K562 (cell line): ENCODE measurements around the gene ZFAND6. TPM values are rescaled to one million over a fixed set of nuclear protein-coding genes. Genes with fewer than 3 reads are reported as not detected.

Experiments
- ARID1B ChIP-seq: fragments of 450-650 bp; IDR thresholded peaks from 2 replicates; pipeline ENCODE4 v1.6.1; 2016; ENCODE audit warnings: antibody characterized with exemption, mild to moderate bottlenecking, inconsistent platforms
- ASH1L ChIP-seq: fragments of 450-650 bp; IDR thresholded peaks from 2 replicates; pipeline ENCODE4 v1.6.1; 2018; ENCODE audit warnings: borderline replicate concordance, mild to moderate bottlenecking, low read depth; ENCODE audit not compliant: partially characterized antibody
- BDP1 ChIP-seq: IDR thresholded peaks from 3 replicates; pipeline ENCODE4 v1.6.1; 2011; ENCODE audit not compliant: insufficient read length, insufficient read depth
- BMI1 ChIP-seq: fragments of 150-350 bp; IDR thresholded peaks from 2 replicates; pipeline ENCODE4 v1.6.1; 2014; ENCODE audit warnings: low read length
- CBX3 ChIP-seq, 2 experiments: IDR thresholded peaks; 1 replicate in 1 of 2; 2 replicates in 1 of 2; pipeline ENCODE4 v1.6.1; 2012; ENCODE audit warnings: inconsistent platforms in 2 of 2, low read length in 2 of 2, borderline replicate concordance in 1 of 2, control low read depth in 1 of 2
- CHD1 ChIP-seq: fragments of 200-600 bp; sonication (generic); IDR thresholded peaks from one replicate; pipeline ENCODE4 v1.6.1; 2012; ENCODE audit warnings: mild to moderate bottlenecking, moderate library complexity, low read length, inconsistent platforms
- CTBP1 ChIP-seq: fragments of 450-650 bp; IDR thresholded peaks from 2 replicates; pipeline ENCODE4 v1.6.1; 2016; ENCODE audit warnings: borderline replicate concordance
- E2F3 ChIP-seq: fragments of 250-450 bp; sonication (Bioruptor Pico); IDR thresholded peaks from 2 replicates; pipeline ENCODE4 v1.4.0; 2020; ENCODE audit warnings: mild to moderate bottlenecking
- FOS ChIP-seq: IDR thresholded peaks from 3 replicates; pipeline ENCODE4 v1.6.1; 2011; ENCODE audit not compliant: insufficient read length; ENCODE audit errors: extremely low read depth
- FOXJ3 ChIP-seq: sonication (generic); formaldehyde crosslinking; IDR thresholded peaks from 2 replicates; pipeline ENCODE4 v1.4.0; 2020; ENCODE audit warnings: mild to moderate bottlenecking, missing genetic modification reagents
- MEIS2 ChIP-seq: fragments of 450-650 bp; IDR thresholded peaks from 2 replicates; pipeline ENCODE4 v1.6.1; 2014; ENCODE audit warnings: mild to moderate bottlenecking; ENCODE audit not compliant: partially characterized antibody
- MXI1 ChIP-seq: IDR thresholded peaks from 2 replicates; pipeline ENCODE4 v1.6.1; 2011; ENCODE audit warnings: low read depth, mild to moderate bottlenecking, improper control_type of control experiment, low read length
- PHF8 ChIP-seq: fragments of 200-600 bp; sonication (generic); IDR thresholded peaks from 2 replicates; pipeline ENCODE4 v1.6.1; 2012; ENCODE audit warnings: mixed run types, mild to moderate bottlenecking, inconsistent platforms, low read length, moderate library complexity, borderline replicate concordance
- PTTG1 ChIP-seq: fragments of 450-650 bp; IDR thresholded peaks from 2 replicates; pipeline ENCODE4 v1.6.1; 2016; ENCODE audit warnings: low read depth, mild to moderate bottlenecking, missing genetic modification characterization, missing compliant biosample characterization
- RBBP5 ChIP-seq: fragments of 200-600 bp; sonication (generic); IDR thresholded peaks from 2 replicates; pipeline ENCODE4 v1.6.1; 2012; ENCODE audit warnings: borderline replicate concordance, mild to moderate bottlenecking, low read length, control low read depth, inconsistent platforms; ENCODE audit not compliant: insufficient read depth, poor library complexity, severe bottlenecking
- SIRT6 ChIP-seq: IDR thresholded peaks from one replicate; pipeline ENCODE4 v1.6.1; 2012; ENCODE audit warnings: low read depth, mild to moderate bottlenecking, control low read depth, inconsistent platforms, low read length, moderate library complexity
- SMARCB1 ChIP-seq: IDR thresholded peaks from 2 replicates; pipeline ENCODE4 v1.6.1; 2011; ENCODE audit warnings: improper control_type of control experiment, low read depth; ENCODE audit not compliant: insufficient read length
- SMARCE1 ChIP-seq: fragments of 450-650 bp; IDR thresholded peaks from 2 replicates; pipeline ENCODE4 v1.7.1; 2016; ENCODE audit warnings: mild to moderate bottlenecking
- SRSF9 ChIP-seq: fragments of 200-400 bp; formaldehyde crosslinking; IDR thresholded peaks from 2 replicates; pipeline ENCODE4 v1.6.1; 2017; ENCODE audit warnings: low read depth, low read length, borderline replicate concordance
- STAT5A ChIP-seq: IDR thresholded peaks from 2 replicates; pipeline ENCODE4 v1.6.1; 2012; ENCODE audit warnings: low read length, inconsistent platforms, borderline replicate concordance
- STAT5B ChIP-seq: fragments of 250-450 bp; sonication (Bioruptor Pico); IDR thresholded peaks from 2 replicates; pipeline ENCODE4 v1.8.0; 2021; ENCODE audit warnings: mild to moderate bottlenecking, inconsistent platforms
- WHSC1 ChIP-seq: IDR thresholded peaks from one replicate; pipeline ENCODE4 v1.6.1; 2012; ENCODE audit warnings: low read length, control low read depth, inconsistent platforms
- ZBTB17 ChIP-seq: fragments of 450-650 bp; formaldehyde crosslinking; IDR thresholded peaks from 2 replicates; pipeline ENCODE4 v1.4.0; 2020; ENCODE audit warnings: mild to moderate bottlenecking
- ZNF133 ChIP-seq: fragments of 250-450 bp; sonication (Bioruptor Pico); IDR thresholded peaks from 2 replicates; pipeline ENCODE4 v1.4.0; 2020; ENCODE audit warnings: mild to moderate bottlenecking
- polyA plus RNA-seq, 8 experiments: library from polyadenylated mRNA; depleted of rRNA in 4 of 8; stranded (reverse) in 5 of 8; unstranded in 3 of 8; fragments of >200 nt; fragmentation: Nextera tagmentation in 2 of 8; fragmentation: Illumina TruSeq in 1 of 8; extraction: Ambion mirVana in 2 of 8; extraction: Trizol in 1 of 8; gene quantifications; 2 replicates each; pipeline versions ENCODE4 v1.2.1 to v1.2.3, GENCODE V29; 2011 to 2014; ENCODE audit warnings: inconsistent platforms in 1 of 8, missing spikeins in 1 of 8
- total RNA-seq, 7 experiments: library from RNA; depleted of rRNA in 6 of 7; stranded (reverse); fragments of >200 nt in 6 of 7; fragmentation: Illumina TruSeq in 2 of 7; extraction: Trizol in 2 of 7; gene quantifications; 2 replicates each; pipeline versions ENCODE4 v1.2.1 to v1.2.3, GENCODE V29; 2011 to 2021; ENCODE audit warnings: low replicate concordance in 1 of 7
- TF ChIP-seq, protein P1 (sequence below): IDR thresholded peaks from 3 replicates; pipeline ENCODE4 v1.6.1; 2011; ENCODE audit warnings: borderline replicate concordance, mild to moderate bottlenecking; ENCODE audit not compliant: insufficient read length, insufficient read depth
- TF ChIP-seq, protein P2 (sequence below): sonication (generic); formaldehyde crosslinking; IDR thresholded peaks from 2 replicates; pipeline ENCODE4 v1.5.0; 2020; ENCODE audit warnings: missing genetic modification reagents
- TF ChIP-seq, protein P3 (sequence below): fragments of 250-450 bp; sonication (Bioruptor Pico); IDR thresholded peaks from 2 replicates; pipeline ENCODE4 v1.8.0; 2022; ENCODE audit warnings: inconsistent platforms, mild to moderate bottlenecking, moderate library complexity, borderline replicate concordance

The ZFAND6 gene
- total and polyA plus RNA-seq, 9 of the 15 experiments (the other 6 are each of a cell fraction or from before 2014, with no cell fraction given) = 53.9 to 206 (median 88.9) TPM

DNA sequence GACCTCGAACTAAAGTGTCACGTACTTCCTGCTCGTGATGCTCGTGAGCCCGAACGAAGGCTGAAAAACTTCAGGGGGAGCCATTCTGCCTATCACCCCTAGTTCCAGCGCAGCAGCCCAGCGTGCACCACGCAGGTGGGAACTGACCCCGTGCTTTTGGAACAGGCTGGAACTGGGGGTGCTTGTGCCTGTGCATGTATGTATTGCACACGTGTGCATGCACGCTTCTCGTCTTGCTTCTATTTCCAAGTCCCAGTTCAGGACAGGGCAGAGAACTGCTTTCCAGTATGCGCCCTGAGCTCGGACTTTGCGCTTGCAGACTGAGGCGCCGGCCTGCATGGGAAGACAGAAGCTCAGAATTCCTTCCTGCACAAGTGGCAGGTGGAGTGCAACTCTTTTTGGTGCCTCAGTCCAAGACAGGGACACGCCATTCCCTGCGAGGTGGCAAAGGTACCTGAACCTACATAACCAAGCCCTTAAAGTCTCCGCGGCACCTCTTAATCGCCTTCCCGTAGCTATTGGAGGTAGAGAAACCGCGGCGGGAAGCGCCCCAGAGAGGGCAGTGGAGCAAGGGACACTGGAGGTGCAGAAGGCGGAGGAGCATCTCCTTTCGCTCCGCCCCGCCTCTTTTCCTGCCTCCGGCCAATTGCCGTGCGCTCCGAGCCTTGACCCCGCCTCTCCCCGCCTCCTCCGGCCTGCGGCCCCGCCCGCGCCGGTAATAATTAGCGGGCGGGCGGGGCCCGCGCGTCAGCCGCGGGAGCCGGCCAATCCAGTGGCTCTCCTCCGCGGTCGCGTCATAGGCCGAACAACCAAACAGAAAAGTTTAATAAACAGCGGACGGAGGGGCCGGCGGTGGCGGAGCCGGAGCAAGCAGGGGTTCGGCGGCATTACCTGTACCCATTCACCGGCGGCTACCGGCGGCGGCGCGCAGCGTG, at the start of gene ZFAND6 (continued):
- TF ChIP-seq ZBTB17 (CRISPR knock-in tag) (0 out of 2 replicates have a peak, but pooled peaks have one; percentile 54), CBX3 (IDR thresholded peaks at IDR 0.05; ENCODE audit: borderline replicate concordance in 1 of 2, low read length in 2 of 2) (no peak), E2F3 (CRISPR knock-in tag) (no peak), CTBP1 (peak; percentile 87), MXI1 (no peak), SIRT6 (no peak), WHSC1 (no peak), STAT5A (no peak), FOXJ3 (CRISPR knock-in tag) (no peak), STAT5B (CRISPR knock-in tag) (no peak), ZNF133 (CRISPR knock-in tag) (no peak), RBBP5 (no peak), CHD1 (no peak), SRSF9 (no peak), MEIS2 (no peak), SMARCE1 (0 out of 2 replicates have a peak, but pooled peaks have one; percentile 29), PHF8 (peak; percentile 72; the same call in 1 of the 2 replicates), PTTG1 (no peak), BMI1 (no peak), ASH1L (no peak), FOS (peak; percentile 17), SMARCB1 (no peak), BDP1 (no peak), ARID1B (0 out of 2 replicates have a peak, but pooled peaks have one; percentile 16)
- TF ChIP-seq, protein P1, sequence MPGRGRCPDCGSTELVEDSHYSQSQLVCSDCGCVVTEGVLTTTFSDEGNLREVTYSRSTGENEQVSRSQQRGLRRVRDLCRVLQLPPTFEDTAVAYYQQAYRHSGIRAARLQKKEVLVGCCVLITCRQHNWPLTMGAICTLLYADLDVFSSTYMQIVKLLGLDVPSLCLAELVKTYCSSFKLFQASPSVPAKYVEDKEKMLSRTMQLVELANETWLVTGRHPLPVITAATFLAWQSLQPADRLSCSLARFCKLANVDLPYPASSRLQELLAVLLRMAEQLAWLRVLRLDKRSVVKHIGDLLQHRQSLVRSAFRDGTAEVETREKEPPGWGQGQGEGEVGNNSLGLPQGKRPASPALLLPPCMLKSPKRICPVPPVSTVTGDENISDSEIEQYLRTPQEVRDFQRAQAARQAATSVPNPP = no peak
- TF ChIP-seq, protein P2, sequence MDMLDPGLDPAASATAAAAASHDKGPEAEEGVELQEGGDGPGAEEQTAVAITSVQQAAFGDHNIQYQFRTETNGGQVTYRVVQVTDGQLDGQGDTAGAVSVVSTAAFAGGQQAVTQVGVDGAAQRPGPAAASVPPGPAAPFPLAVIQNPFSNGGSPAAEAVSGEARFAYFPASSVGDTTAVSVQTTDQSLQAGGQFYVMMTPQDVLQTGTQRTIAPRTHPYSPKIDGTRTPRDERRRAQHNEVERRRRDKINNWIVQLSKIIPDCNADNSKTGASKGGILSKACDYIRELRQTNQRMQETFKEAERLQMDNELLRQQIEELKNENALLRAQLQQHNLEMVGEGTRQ (CRISPR knock-in tag) = no peak
- TF ChIP-seq, protein P3, sequence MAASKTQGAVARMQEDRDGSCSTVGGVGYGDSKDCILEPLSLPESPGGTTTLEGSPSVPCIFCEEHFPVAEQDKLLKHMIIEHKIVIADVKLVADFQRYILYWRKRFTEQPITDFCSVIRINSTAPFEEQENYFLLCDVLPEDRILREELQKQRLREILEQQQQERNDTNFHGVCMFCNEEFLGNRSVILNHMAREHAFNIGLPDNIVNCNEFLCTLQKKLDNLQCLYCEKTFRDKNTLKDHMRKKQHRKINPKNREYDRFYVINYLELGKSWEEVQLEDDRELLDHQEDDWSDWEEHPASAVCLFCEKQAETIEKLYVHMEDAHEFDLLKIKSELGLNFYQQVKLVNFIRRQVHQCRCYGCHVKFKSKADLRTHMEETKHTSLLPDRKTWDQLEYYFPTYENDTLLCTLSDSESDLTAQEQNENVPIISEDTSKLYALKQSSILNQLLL (CRISPR knock-in tag) = no peak
